A549 (cell line): ENCODE data around the gene OR5V1. TPM values are rescaled to one million over a fixed set of nuclear protein-coding genes. Genes with fewer than 3 reads are reported as not detected.

Source experiments
- ATAC-seq, 2 experiments: fragments of 200-7000 bp in 1 of 2; fragments of >200 bp in 1 of 2; cut with Nextera tagmentation in 1 of 2; cut with Tn5 transposase in 1 of 2; 3 replicates each; pipeline versions ENCODE4 v1.8.0 to v1.9.1; 2018 to 2020; ENCODE audit warnings: mild to moderate bottlenecking in 1 of 2, moderate library complexity in 1 of 2
- CTCF ChIA-PET: fragments of 300-600 bp; sonication (Branson Sonifier 250); formaldehyde crosslinking; extraction: SDS; loops from one replicate; lab custom pipeline; 2021; ENCODE audit warnings: antibody characterized with exemption, inconsistent platforms; lab: Yijun Ruan, JAX
- POLR2A ChIA-PET: fragments of 350-600 bp; formaldehyde crosslinking; extraction: SDS; loops from one replicate; lab custom pipeline; 2021; ENCODE audit warnings: antibody characterized with exemption, inconsistent platforms; lab: Yijun Ruan, JAX
- DNase-seq, 2 experiments: peaks; one replicate each; pipeline versions ENCODE4 v3.0.0 to v3.0.0-alpha.2; 2011 to 2016; ENCODE audit warnings: low read depth in 1 of 2, low spot score in 1 of 2
- FAIRE-seq: peaks from 2 replicates; lab custom pipeline; 2011; peaks lifted over from hg19 to GRCh38; lab: Jason Lieb, UNC
- H3K27ac ChIP-seq, 2 experiments: fragments of >200 bp; sonication (Bioruptor Twin); formaldehyde crosslinking; 3 replicates each; pipeline ENCODE4 v1.5.1; 2016 to 2017
- H3K4me1 ChIP-seq: fragments of >200 bp; sonication (Bioruptor Twin); formaldehyde crosslinking; 3 replicates; pipeline ENCODE4 v1.6.1; 2016
- H3K4me2 ChIP-seq: fragments of >200 bp; sonication (Bioruptor Twin); formaldehyde crosslinking; 3 replicates; pipeline ENCODE4 v1.6.1; 2016
- H3K4me3 ChIP-seq: fragments of >200 bp; sonication (Bioruptor Twin); formaldehyde crosslinking; 3 replicates; pipeline ENCODE4 v1.5.1; 2016
- H3K9me3 ChIP-seq: fragments of >200 bp; sonication (Bioruptor Twin); formaldehyde crosslinking; 3 replicates; pipeline ENCODE4 v1.6.1; 2016
- CHD2 ChIP-seq: fragments of 150-350 bp; IDR thresholded peaks from 2 replicates; pipeline ENCODE4 v1.6.1; 2014; ENCODE audit warnings: low read length; ENCODE audit not compliant: partially characterized antibody
- CHD4 ChIP-seq: fragments of 200-600 bp; sonication (generic); IDR thresholded peaks from 2 replicates; pipeline ENCODE4 v1.6.1; 2016; ENCODE audit warnings: antibody characterized with exemption, mild to moderate bottlenecking, borderline replicate concordance
- E2F6 ChIP-seq: IDR thresholded peaks from 2 replicates; pipeline ENCODE4 v1.6.1; 2012; ENCODE audit warnings: low read depth, borderline replicate concordance
- ELK1 ChIP-seq: fragments of 150-350 bp; IDR thresholded peaks from 2 replicates; pipeline ENCODE4 v1.6.1; 2014; ENCODE audit warnings: low read depth, mild to moderate bottlenecking, low read length
- EP300 ChIP-seq, 2 experiments: fragments of >200 bp; sonication (Bioruptor Twin); formaldehyde crosslinking; IDR thresholded peaks; 2 replicates in 1 of 2; 3 replicates in 1 of 2; pipeline ENCODE4 v1.6.1; 2016 to 2017
- FOSB ChIP-seq: fragments of 250-450 bp; sonication (Bioruptor Pico); IDR thresholded peaks from 2 replicates; pipeline ENCODE4 v1.5.0; 2020; ENCODE audit warnings: mild to moderate bottlenecking, moderate library complexity
- FOXS1 ChIP-seq: fragments of 250-450 bp; sonication (Bioruptor Pico); IDR thresholded peaks from 2 replicates; pipeline ENCODE4 v1.5.0; 2020; ENCODE audit warnings: mild to moderate bottlenecking, moderate library complexity
- GATA3 ChIP-seq: IDR thresholded peaks from 2 replicates; pipeline ENCODE4 v1.6.1; 2012; ENCODE audit warnings: borderline replicate concordance
- HEYL ChIP-seq: fragments of 250-450 bp; sonication (Bioruptor Pico); IDR thresholded peaks from 2 replicates; pipeline ENCODE4 v1.8.0; 2021; ENCODE audit warnings: mild to moderate bottlenecking, moderate library complexity
- HOXA7 ChIP-seq: fragments of 250-450 bp; sonication (Bioruptor Pico); IDR thresholded peaks from 2 replicates; pipeline ENCODE4 v1.5.0; 2020; ENCODE audit warnings: mild to moderate bottlenecking, moderate library complexity
- HOXB5 ChIP-seq: fragments of 250-450 bp; sonication (Bioruptor Pico); IDR thresholded peaks from 2 replicates; pipeline ENCODE4 v1.5.0; 2020; ENCODE audit warnings: mild to moderate bottlenecking, moderate library complexity
- JUN ChIP-seq, 2 experiments: fragments of >200 bp; sonication (Bioruptor Twin); formaldehyde crosslinking; IDR thresholded peaks; 2 replicates in 1 of 2; 3 replicates in 1 of 2; pipeline ENCODE4 v1.6.1; 2016 to 2017
- KDM1A ChIP-seq: fragments of 200-600 bp; sonication (generic); IDR thresholded peaks from 2 replicates; pipeline ENCODE4 v1.6.1; 2016; ENCODE audit warnings: low read depth, mild to moderate bottlenecking
- MAX ChIP-seq: IDR thresholded peaks from 2 replicates; pipeline ENCODE4 v1.6.1; 2012
- MYC ChIP-seq: IDR thresholded peaks from 2 replicates; pipeline ENCODE4 v1.6.1; 2012; ENCODE audit warnings: mild to moderate bottlenecking, inconsistent platforms, low read length, improper control_type of control experiment, borderline replicate concordance
- NFE2L2 ChIP-seq: fragments of 150-350 bp; conservative IDR thresholded peaks from 2 replicates; pipeline ENCODE4 v1.6.1; 2014; ENCODE audit warnings: low read length
- POLR2A ChIP-seq: IDR thresholded peaks from 2 replicates; pipeline ENCODE4 v1.6.1; 2012; ENCODE audit warnings: mild to moderate bottlenecking, low read length
- RAD21 ChIP-seq, 2 experiments: fragments of >200 bp in 1 of 2; sonication (Bioruptor Twin) in 1 of 2; formaldehyde crosslinking in 1 of 2; IDR thresholded peaks in 1 of 2; conservative IDR thresholded peaks in 1 of 2; 2 replicates in 1 of 2; 3 replicates in 1 of 2; pipeline ENCODE4 v1.6.1; 2012 to 2018; ENCODE audit warnings: inconsistent platforms in 1 of 2
- RCOR1 ChIP-seq: fragments of 150-350 bp; IDR thresholded peaks from 2 replicates; pipeline ENCODE4 v1.6.1; 2014; ENCODE audit warnings: antibody characterized with exemption, low read length, low read depth
- RNF2 ChIP-seq: fragments of 200-600 bp; sonication (generic); IDR thresholded peaks from 2 replicates; pipeline ENCODE4 v1.6.1; 2016; ENCODE audit warnings: low read depth, mild to moderate bottlenecking, antibody characterized with exemption, moderate library complexity, borderline replicate concordance
- TP53 ChIP-seq: fragments of 250-450 bp; sonication (Bioruptor Pico); IDR thresholded peaks from 2 replicates; pipeline ENCODE4 v1.5.0; 2021; ENCODE audit warnings: mild to moderate bottlenecking, moderate library complexity
- ZC3H11A ChIP-seq: fragments of 450-650 bp; IDR thresholded peaks from 2 replicates; pipeline ENCODE4 v1.6.1; 2014; ENCODE audit warnings: antibody characterized with exemption, mild to moderate bottlenecking
- ZFP36 ChIP-seq: fragments of 450-650 bp; IDR thresholded peaks from 2 replicates; pipeline ENCODE4 v1.6.1; 2014; ENCODE audit warnings: borderline replicate concordance; ENCODE audit not compliant: partially characterized antibody
- ZSCAN20 ChIP-seq: fragments of 250-450 bp; sonication (Bioruptor Pico); IDR thresholded peaks from 2 replicates; pipeline ENCODE4 v1.8.0; 2022; ENCODE audit warnings: mild to moderate bottlenecking, moderate library complexity
- WGBS: methylation state at CpG from one replicate; pipeline ENCODE4 v1.1.6; 2017; ENCODE audit errors: missing lambda C conversion rate; 5-methylcytosine and 5-hydroxymethylcytosine counted together
- polyA plus RNA-seq, 4 experiments: library from polyadenylated mRNA; depleted of rRNA in 3 of 4; stranded (reverse); fragments of >200 nt; fragmentation: RNase III in 1 of 4; extraction: RNeasy Plus Mini Kit Qiagen cat#74134 plus additional on column Dnase treatment in 1 of 4; gene quantifications; 2 replicates in 3 of 4; 3 replicates in 1 of 4; pipeline ENCODE4 v1.2.3, GENCODE V29; 2011 to 2017

The OR5V1 gene
- polyA plus RNA-seq, 2 of the 4 experiments (the other 2 are of a cell fraction): not detected

- H3K4me1 ChIP-seq: no peaks in the 10 kb centered on the region
- DNase-seq (no peak), ATAC-seq (no peak), FAIRE-seq (no peak)
- H3K4me2 ChIP-seq: no peak overlapping the region
- TF ChIP-seq GATA3 (no peak), FOXS1 (CRISPR knock-in tag) (no peak), RNF2 (no peak), CHD4 (no peak), EP300 (IDR thresholded peaks at IDR 0.05) (no peak), ZFP36 (no peak), HEYL (CRISPR knock-in tag) (no peak), E2F6 (no peak), CHD2 (no peak), POLR2A (no peak), TP53 (CRISPR knock-in tag) (no peak), HOXA7 (CRISPR knock-in tag) (no peak)
- POLR2A ChIA-PET: no interaction called here
- CTCF ChIA-PET: no interaction called here
- H3K9me3 ChIP-seq: no peaks in the 10 kb centered on the region
- WGBS: under 1% methylated on average over 4 of the region's 4 CpGs
- H3K4me3 ChIP-seq: no peak overlapping the region
- no peak overlapping the region for H3K27ac ChIP-seq
Measured at GRCh38 chr6:29388533-29388932, 19.9 kb upstream of the OR5V1 start.

DNA sequence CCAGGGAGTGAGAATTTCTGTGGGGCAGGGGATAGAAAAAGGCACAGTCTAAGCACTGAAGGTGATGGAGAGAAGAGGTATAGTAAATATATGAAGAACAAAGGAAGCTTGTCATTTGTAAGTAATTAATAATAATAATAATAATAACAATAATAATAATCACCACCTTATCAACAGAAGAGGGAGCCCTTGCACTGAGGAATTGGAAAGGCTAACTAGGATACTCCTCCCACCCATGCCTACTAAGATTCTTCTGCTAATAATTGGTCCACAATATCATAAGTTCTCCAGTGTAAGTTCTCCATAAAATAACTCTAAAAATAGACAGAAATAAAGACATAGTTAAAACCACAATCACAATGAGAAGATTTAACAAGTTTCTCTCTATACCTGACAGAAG is 7.3 kb upstream of the OR5V1 start:
- DNase-seq (peak in 1 of 2 experiments; percentile 4), FAIRE-seq (no peak), ATAC-seq (no peak)
- no peaks in the 10 kb centered on the region for H3K4me1 ChIP-seq
- no peak for TF ChIP-seq CHD2
- TF ChIP-seq RAD21 (conservative IDR thresholded peaks at IDR 0.05 in 1 of 2, IDR thresholded peaks at IDR 0.05 in 1 of 2): peak; percentile 19 to 22; a peak in 2 of 5 replicates
- POLR2A ChIA-PET: no interaction called here
- H3K4me2 ChIP-seq: no peak overlapping the region
- H3K27ac ChIP-seq: no peak overlapping the region
- no peaks in the 10 kb centered on the region for H3K9me3 ChIP-seq
- no peak overlapping the region for H3K4me3 ChIP-seq
- CTCF ChIA-PET: interaction anchor here (0.8 to 2.1 kb wide), 2 partner anchors 212 to 278 kb away, joined by 4 to 7 read pairs; no protein-coding TSS in a partner anchor

DNA sequence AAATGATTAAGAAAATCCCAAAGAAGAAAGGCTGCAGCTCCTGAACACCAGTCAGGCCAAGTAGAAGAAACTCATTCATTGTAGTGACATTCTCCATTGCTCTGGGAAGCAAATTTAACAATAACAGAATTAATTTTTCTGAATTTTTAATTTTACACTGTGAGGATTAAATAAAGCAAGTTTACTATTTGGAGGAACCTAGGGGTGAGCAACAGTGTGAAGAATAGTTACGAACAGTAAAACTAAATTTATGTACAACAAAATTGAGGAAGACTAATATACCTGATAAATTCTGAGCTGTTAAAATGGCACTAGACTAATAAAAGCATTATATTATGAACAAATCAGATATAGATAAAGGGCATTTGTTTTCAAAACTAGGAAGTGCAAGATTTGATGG is 6.5 kb upstream of the OR5V1 start, which contains the start of gene OR12D3:
TSS of gene OR12D3 (minus strand) at position 101 of the 400 bp plus-strand sequence. CDS start at position 97, 4 bp downstream.
- no peak within 1 kb of the TSS for H3K4me2 ChIP-seq
- TF ChIP-seq CHD2 (no peak), TP53 (CRISPR knock-in tag) (no peak), HOXB5 (CRISPR knock-in tag) (no peak), ZC3H11A (no peak), FOSB (CRISPR knock-in tag) (no peak), KDM1A (no peak), ELK1 (no peak), EP300 (IDR thresholded peaks at IDR 0.05) (no peak), MAX (no peak)
- TF ChIP-seq, all 56 proteins: peak for 0
- ATAC-seq (no peak), DNase-seq (no peak), FAIRE-seq (no peak)
- CTCF ChIA-PET: interaction anchor here (0.8 to 2.1 kb wide), 2 partner anchors 213 to 219 kb away, joined by 3 to 7 read pairs; no protein-coding TSS in a partner anchor
- Histone ChIP-seq H3K27ac (no peak within 1 kb of the TSS), H3K9me3 (no peaks in the 10 kb centered on the region), H3K4me1 (no peaks in the 10 kb centered on the region), H3K4me3 (no peak within 1 kb of the TSS)
- POLR2A ChIA-PET: no interaction called here
- WGBS: 31% methylated on average over 1 of the region's 1 CpG

GRCh38 chr6:29355603-29356002 is 13.1 kb downstream of the OR5V1 start:
- POLR2A ChIA-PET: no interaction called here
- WGBS: 0% methylated on average over 1 of the region's 1 CpG
- no peak for FAIRE-seq
- H3K4me2 ChIP-seq: no peak overlapping the region
- no peak for TF ChIP-seq JUN (IDR thresholded peaks at IDR 0.05)
- no peak for TF ChIP-seq ZSCAN20 (CRISPR knock-in tag)
- TF ChIP-seq NFE2L2: no peak
- TF ChIP-seq FOXS1 (CRISPR knock-in tag): no peak
- no peak for TF ChIP-seq ELK1
- TF ChIP-seq HOXA7 (CRISPR knock-in tag): no peak
- no peak for TF ChIP-seq MYC
- no peak for TF ChIP-seq RCOR1
- no peak for TF ChIP-seq KDM1A
- CTCF ChIA-PET: no interaction called here
- H3K9me3 ChIP-seq: no peaks in the 10 kb centered on the region
- no peak overlapping the region for H3K4me3 ChIP-seq
- no peak for ATAC-seq
- no peak for DNase-seq
- no peak overlapping the region for H3K27ac ChIP-seq
- no peaks in the 10 kb centered on the region for H3K4me1 ChIP-seq
